Natural killer cell (primary cell): ENCODE results near the gene ABCC8. TPM values are rescaled to one million over a fixed set of nuclear protein-coding genes. Genes with fewer than 3 reads are reported as not detected.

Source experiments
- ATAC-seq, 3 donors: fragments of 150-1000 bp in 2 of 3; fragments of 200-7000 bp in 1 of 3; cut with Tn5 transposase; 1 replicate in 1 of 3; 2 replicates in 2 of 3; pipeline ENCODE4 v1.10.0; 2021; ENCODE audit warnings: mild to moderate bottlenecking in 2 of 3, moderate library complexity in 2 of 3
- DNase-seq, 2 donors: peaks; one replicate each; pipeline versions ENCODE4 v3.0.0 to v3.0.0-alpha.2; 2013 to 2021; ENCODE audit warnings: mixed read lengths in 1 of 2
- H3K27ac ChIP-seq: one replicate; pipeline ENCODE4 v1.5.1; 2013; ENCODE audit warnings: mild to moderate bottlenecking, low read length
- H3K27me3 ChIP-seq: one replicate; pipeline ENCODE4 v1.6.1; 2013; ENCODE audit warnings: low read length; ENCODE audit not compliant: control insufficient read depth, insufficient read depth
- H3K36me3 ChIP-seq: one replicate; pipeline ENCODE4 v1.6.1; 2013; ENCODE audit warnings: low read length; ENCODE audit not compliant: control insufficient read depth, insufficient read depth
- H3K4me1 ChIP-seq: one replicate; pipeline ENCODE4 v1.6.1; 2013; ENCODE audit warnings: low read length; ENCODE audit not compliant: control insufficient read depth, insufficient read depth
- H3K4me3 ChIP-seq: one replicate; pipeline ENCODE4 v1.5.1; 2013; ENCODE audit warnings: low read length
- H3K9me3 ChIP-seq: one replicate; pipeline ENCODE4 v1.6.1; 2013; ENCODE audit warnings: low read length; ENCODE audit not compliant: control insufficient read depth, insufficient read depth
- H3K27ac Mint-ChIP-seq, 2 donors: one replicate each; pipeline ENCODE4 v1.8.0; 2022; ENCODE audit warnings: mild to moderate bottlenecking in 2 of 2, mixed read lengths in 2 of 2, moderate library complexity in 1 of 2
- H3K27me3 Mint-ChIP-seq, 2 donors: one replicate each; pipeline ENCODE4 v1.8.0; 2022; ENCODE audit warnings: low read depth in 2 of 2, mixed read lengths in 2 of 2
- H3K36me3 Mint-ChIP-seq: one replicate; pipeline ENCODE4 v1.8.0; 2022; ENCODE audit warnings: mixed read lengths
- H3K4me1 Mint-ChIP-seq, 2 donors: one replicate each; pipeline ENCODE4 v1.8.0; 2022; ENCODE audit warnings: mixed read lengths in 2 of 2
- H3K4me3 Mint-ChIP-seq: one replicate; pipeline ENCODE4 v1.8.0; 2022; ENCODE audit warnings: mild to moderate bottlenecking, moderate library complexity, mixed read lengths
- H3K9me3 Mint-ChIP-seq, 2 donors: one replicate each; pipeline ENCODE4 v1.8.0; 2022; ENCODE audit warnings: mixed read lengths in 2 of 2
- WGBS: methylation state at CpG from one replicate; pipeline ENCODE4 v1.1.7; 2013; ENCODE audit warnings: missing lambda C conversion rate; ENCODE audit not compliant: insufficient coverage; 5-methylcytosine and 5-hydroxymethylcytosine counted together
- intact Hi-C: fragments of 100-400 bp; cut with micrococcal nuclease; formaldehyde crosslinking; loops from one replicate; pipeline ENCODE4 v1.14.2; 2022
- total RNA-seq, 4 donors: library from RNA; stranded (reverse); fragments of 120-200 nt in 1 of 4; gene quantifications; one replicate each; pipeline versions ENCODE4 v1.2.3 to v1.2.4, GENCODE V29; 2013 to 2022
- TF ChIP-seq, protein P1 (sequence below): fragments of 200-600 bp; IDR thresholded peaks from one replicate; pipeline ENCODE4 v1.8.0; 2022; ENCODE audit warnings: antibody characterized with exemption

ABCC8 gene
- total RNA-seq, 3 donors from 2014 or later (not counting 1 experiment from before 2014, with no cell fraction given), result not detected

DNA sequence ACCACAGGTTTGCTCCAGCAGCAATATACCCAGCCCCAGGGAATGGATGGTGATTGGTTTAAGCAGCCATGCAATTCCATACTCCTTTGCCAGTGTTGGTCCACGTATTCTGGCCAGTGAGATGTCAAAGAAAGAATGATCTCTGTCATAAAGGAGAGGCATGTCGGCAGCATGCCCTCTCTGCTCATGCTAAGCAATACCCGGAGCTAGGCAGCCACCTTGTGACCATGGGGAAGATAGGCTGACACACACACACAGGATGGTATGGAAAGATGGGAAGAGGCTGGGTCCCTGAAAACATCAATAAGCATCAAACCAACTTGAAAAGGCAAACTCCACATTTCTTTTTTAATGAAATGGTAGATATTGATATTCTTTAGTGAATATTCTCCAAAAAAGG, 5.1 kb downstream of the ABCC8 start:
- H3K4me3 ChIP-seq, result no peak overlapping the region
- WGBS, result 91% methylated on average over 3 of the region's 3 CpGs
- H3K4me1 ChIP-seq, result no peaks in the 10 kb centered on the region
- TF ChIP-seq, protein P1, sequence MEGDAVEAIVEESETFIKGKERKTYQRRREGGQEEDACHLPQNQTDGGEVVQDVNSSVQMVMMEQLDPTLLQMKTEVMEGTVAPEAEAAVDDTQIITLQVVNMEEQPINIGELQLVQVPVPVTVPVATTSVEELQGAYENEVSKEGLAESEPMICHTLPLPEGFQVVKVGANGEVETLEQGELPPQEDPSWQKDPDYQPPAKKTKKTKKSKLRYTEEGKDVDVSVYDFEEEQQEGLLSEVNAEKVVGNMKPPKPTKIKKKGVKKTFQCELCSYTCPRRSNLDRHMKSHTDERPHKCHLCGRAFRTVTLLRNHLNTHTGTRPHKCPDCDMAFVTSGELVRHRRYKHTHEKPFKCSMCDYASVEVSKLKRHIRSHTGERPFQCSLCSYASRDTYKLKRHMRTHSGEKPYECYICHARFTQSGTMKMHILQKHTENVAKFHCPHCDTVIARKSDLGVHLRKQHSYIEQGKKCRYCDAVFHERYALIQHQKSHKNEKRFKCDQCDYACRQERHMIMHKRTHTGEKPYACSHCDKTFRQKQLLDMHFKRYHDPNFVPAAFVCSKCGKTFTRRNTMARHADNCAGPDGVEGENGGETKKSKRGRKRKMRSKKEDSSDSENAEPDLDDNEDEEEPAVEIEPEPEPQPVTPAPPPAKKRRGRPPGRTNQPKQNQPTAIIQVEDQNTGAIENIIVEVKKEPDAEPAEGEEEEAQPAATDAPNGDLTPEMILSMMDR, result no peak
- H3K27ac ChIP-seq, result no peak overlapping the region
- DNase-seq, result no peak
- H3K4me3 Mint-ChIP-seq, result no peak overlapping the region
- H3K4me1 Mint-ChIP-seq, result no peaks in the 10 kb centered on the region
- intact Hi-C loops, result no loop called here
- no peaks in the 10 kb centered on the region for H3K36me3 ChIP-seq
- no peak overlapping the region for H3K27ac Mint-ChIP-seq
- H3K27me3 Mint-ChIP-seq, result peaks cover 34 to 36% of the 10 kb centered on the region in 2 donors
- no peaks in the 10 kb centered on the region for H3K36me3 Mint-ChIP-seq
- H3K9me3 ChIP-seq, result no peaks in the 10 kb centered on the region
- peaks cover 11% of the 10 kb centered on the region for H3K27me3 ChIP-seq
- no peaks in the 10 kb centered on the region for H3K9me3 Mint-ChIP-seq
- no peak for ATAC-seq

DNA sequence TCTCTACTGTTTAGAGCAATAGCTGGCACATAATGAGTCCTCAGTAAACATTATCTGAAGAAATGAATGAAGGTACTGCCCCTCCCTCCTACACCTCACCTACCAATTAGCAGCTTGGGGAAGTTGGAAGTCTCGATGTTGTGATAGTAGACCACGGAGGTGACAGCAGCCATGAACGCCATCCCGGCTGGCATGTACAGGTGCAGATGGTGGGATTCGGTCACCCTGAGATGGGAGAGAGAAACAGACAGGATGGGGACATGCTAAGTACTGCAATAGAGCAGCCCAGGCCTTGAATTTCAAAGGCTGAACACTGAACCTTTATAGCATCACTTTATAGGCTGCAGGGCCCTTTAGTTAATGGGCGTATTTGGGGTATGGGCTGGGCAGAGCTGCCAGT, 6.6 kb downstream of the ABCC8 start:
- Mint-ChIP-seq H3K27ac (no peak overlapping the region), H3K36me3 (no peaks in the 10 kb centered on the region), H3K27me3 (peaks cover 25% of the 10 kb centered on the region in 2 donors), H3K9me3 (no peaks in the 10 kb centered on the region), H3K4me1 (no peaks in the 10 kb centered on the region), H3K4me3 (no peak overlapping the region)
- Histone ChIP-seq H3K27me3 (peaks cover 6% of the 10 kb centered on the region), H3K36me3 (no peaks in the 10 kb centered on the region), H3K4me1 (no peaks in the 10 kb centered on the region), H3K27ac (no peak overlapping the region), H3K4me3 (no peak overlapping the region), H3K9me3 (no peaks in the 10 kb centered on the region)
- ATAC-seq, result no peak
- TF ChIP-seq, protein P1, result no peak
- no peak for DNase-seq
- WGBS, result 93% methylated on average over 6 of the region's 6 CpGs
- intact Hi-C loops, result no loop called here

DNA sequence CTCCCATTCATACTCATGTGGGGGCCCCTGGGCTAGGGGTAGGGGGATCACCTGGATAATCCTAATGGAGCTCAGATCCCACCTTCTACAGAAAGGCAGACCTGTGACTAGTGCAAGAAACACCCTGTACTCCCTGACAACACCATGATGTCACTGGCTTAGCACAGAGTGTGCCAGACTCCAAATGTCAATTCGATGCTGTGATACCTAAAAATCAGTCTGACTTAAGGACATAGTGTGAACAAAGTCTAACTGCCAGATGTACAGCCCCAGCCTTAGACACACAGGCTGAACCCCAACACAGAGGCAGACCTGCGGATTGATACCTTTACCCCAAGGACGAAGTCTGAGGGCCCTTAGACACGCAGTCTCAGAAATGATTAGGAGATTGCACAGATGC, 8.5 kb downstream of the ABCC8 start:
- WGBS, result 87% methylated on average over 4 of the region's 4 CpGs
- intact Hi-C loops, result no loop called here
- Mint-ChIP-seq H3K4me1 (no peaks in the 10 kb centered on the region), H3K27me3 (peaks cover 7 to 13% of the 10 kb centered on the region in 2 donors), H3K9me3 (no peaks in the 10 kb centered on the region), H3K27ac (no peak overlapping the region), H3K36me3 (no peaks in the 10 kb centered on the region), H3K4me3 (no peak overlapping the region)
- H3K4me3 ChIP-seq, result no peak overlapping the region
- TF ChIP-seq, protein P1, result no peak
- H3K27ac ChIP-seq, result no peak overlapping the region
- ATAC-seq, result no peak
- no peaks in the 10 kb centered on the region for H3K27me3 ChIP-seq
- no peaks in the 10 kb centered on the region for H3K4me1 ChIP-seq
- H3K9me3 ChIP-seq, result no peaks in the 10 kb centered on the region
- DNase-seq, result no peak
- H3K36me3 ChIP-seq, result no peaks in the 10 kb centered on the region

DNA sequence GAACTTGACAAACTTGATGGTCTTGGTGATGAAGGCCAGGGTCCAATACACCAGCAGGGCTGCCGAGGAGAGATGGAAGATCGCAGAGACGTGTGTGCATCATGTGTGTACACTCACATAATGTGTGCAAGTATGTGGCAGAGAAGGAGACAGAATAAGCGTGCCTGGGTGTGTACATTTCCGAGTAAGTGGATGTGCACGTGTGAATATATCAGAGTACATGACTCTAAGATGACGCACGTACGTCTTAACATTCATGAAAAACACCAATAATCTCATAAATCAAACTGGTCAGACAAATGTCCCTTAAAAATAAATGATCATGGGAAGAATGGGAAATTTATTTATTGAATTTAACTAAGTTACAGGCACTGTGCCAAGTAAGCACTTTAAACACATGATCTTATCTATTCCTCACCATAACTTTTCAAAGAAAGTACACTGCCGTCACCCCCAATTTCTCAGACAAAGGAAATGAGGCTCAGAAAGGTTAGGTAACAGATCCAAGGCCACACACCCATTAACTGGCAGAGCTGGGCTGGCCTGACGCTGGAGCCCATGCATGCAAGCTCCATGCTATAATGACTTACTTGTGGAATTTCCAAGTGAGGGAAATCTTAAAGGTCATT, 13.0 kb downstream of the ABCC8 start:
- 84% methylated on average over 9 of the region's 11 CpGs for WGBS
- H3K9me3 Mint-ChIP-seq, result no peaks in the 10 kb centered on the region
- ATAC-seq (no peak), DNase-seq (no peak)
- H3K27ac Mint-ChIP-seq, result no peak overlapping the region
- intact Hi-C loops, result no loop called here
- Histone ChIP-seq H3K36me3 (no peaks in the 10 kb centered on the region), H3K9me3 (no peaks in the 10 kb centered on the region), H3K4me3 (no peak overlapping the region), H3K27ac (no peak overlapping the region), H3K27me3 (no peaks in the 10 kb centered on the region), H3K4me1 (no peaks in the 10 kb centered on the region)
- H3K4me1 Mint-ChIP-seq, result no peaks in the 10 kb centered on the region
- H3K27me3 Mint-ChIP-seq, result no peaks in the 10 kb centered on the region
- no peaks in the 10 kb centered on the region for H3K36me3 Mint-ChIP-seq
- no peak overlapping the region for H3K4me3 Mint-ChIP-seq
- TF ChIP-seq, protein P1, result no peak
